Measurements from ENCODE around the gene AAMP.

Gene AAMP

DNA sequence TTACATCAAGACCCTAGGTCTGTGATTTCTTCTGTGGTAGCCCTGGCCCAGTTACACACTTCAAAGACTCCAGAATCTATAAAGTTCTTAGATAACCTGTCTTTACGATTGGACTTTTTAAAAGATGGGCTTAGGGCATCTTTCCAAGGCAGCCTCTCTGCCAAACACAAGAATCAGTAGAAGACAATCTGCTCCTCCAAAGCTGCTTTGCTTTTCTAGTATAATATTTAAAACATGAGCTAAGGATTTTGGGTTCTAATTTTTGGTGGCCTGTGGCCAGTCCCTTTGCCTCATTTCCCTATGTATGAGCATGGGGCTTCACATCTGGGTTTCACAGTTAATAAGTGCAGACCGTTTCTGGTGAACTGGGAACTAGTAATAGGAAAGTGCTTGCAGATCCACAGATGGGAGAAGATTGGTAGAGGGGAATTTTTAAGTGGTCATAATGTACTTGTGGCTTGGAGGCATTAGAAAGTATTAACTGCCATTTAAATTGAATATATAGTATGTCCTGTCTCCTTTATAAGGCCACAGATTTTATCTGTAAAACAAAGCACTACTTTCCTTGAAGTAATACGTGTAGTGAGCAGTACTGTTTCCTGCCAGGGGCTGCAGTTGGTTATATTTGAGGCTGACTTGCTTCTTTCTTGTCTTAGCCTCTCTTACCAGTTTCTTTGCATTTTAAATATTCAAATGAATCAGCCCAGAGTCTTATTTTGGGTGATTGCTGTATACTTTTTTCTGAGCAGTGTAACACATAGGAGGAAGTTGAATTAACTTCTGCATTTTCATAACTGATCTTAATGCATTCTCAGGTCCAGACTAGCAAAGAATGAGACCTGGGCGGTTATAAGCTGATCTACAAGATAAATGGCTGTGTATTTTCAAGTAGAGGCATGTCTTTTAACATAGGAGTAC lies 51.4 kb downstream of the AAMP start:
- TF ChIP-seq, protein P1, sequence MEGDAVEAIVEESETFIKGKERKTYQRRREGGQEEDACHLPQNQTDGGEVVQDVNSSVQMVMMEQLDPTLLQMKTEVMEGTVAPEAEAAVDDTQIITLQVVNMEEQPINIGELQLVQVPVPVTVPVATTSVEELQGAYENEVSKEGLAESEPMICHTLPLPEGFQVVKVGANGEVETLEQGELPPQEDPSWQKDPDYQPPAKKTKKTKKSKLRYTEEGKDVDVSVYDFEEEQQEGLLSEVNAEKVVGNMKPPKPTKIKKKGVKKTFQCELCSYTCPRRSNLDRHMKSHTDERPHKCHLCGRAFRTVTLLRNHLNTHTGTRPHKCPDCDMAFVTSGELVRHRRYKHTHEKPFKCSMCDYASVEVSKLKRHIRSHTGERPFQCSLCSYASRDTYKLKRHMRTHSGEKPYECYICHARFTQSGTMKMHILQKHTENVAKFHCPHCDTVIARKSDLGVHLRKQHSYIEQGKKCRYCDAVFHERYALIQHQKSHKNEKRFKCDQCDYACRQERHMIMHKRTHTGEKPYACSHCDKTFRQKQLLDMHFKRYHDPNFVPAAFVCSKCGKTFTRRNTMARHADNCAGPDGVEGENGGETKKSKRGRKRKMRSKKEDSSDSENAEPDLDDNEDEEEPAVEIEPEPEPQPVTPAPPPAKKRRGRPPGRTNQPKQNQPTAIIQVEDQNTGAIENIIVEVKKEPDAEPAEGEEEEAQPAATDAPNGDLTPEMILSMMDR (conservative IDR thresholded peaks at IDR 0.05; ENCODE audit: low read length), result no peak
- H3K4me3 ChIP-seq (ENCODE audit: low read length), result peak overlapping the region; percentile 96
- DNase-seq (ENCODE audit: low read depth), result no peak

DNA sequence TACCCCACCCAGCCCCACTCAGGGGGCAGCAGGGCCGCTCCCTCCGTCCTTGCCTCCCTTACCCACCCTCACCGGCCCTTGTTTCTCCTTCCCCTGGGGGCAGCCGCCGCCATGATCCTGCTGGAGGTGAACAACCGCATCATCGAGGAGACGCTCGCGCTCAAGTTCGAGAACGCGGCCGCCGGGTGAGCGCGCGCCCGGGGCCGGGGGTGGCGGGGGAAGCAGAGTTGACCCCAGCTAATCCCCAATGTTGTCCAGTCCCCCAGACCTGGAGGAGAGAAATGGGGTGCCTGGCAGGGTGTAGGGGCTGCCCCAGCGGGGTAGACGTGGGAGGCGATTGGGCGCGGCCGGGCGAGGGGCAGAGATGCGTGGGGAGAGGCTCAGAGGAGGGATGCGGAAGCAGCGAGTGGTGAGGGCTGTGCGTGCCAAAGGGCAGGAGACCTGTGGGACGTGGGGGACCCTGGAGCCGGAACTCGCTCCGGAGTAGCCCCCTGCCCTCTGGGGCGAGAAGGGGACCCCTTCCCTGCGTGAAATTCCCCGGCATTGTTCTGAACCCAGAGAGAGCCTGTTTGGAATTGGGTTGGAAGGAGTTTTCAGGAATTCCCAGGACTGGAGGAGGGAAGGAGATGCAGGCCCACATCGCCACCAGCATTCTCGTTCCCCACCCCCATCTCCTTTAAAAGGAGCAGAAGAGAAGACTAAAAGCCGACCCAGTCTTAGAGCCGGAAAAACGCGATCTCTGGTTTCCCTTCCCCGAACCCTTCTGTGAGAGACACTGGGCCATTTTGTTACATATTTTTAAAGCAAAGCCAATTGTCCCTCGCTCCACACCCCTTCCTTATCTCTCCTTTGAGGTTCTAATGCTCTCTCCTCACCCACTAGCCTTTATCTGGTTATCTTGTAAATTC lies 52.3 kb downstream of the AAMP start:
- peak overlapping the region; percentile 96 for H3K4me3 ChIP-seq (ENCODE audit: low read length)
- peak; percentile 34 for DNase-seq (ENCODE audit: low read depth)
- TF ChIP-seq, protein P1 (conservative IDR thresholded peaks at IDR 0.05; ENCODE audit: low read length), result no peak

DNA sequence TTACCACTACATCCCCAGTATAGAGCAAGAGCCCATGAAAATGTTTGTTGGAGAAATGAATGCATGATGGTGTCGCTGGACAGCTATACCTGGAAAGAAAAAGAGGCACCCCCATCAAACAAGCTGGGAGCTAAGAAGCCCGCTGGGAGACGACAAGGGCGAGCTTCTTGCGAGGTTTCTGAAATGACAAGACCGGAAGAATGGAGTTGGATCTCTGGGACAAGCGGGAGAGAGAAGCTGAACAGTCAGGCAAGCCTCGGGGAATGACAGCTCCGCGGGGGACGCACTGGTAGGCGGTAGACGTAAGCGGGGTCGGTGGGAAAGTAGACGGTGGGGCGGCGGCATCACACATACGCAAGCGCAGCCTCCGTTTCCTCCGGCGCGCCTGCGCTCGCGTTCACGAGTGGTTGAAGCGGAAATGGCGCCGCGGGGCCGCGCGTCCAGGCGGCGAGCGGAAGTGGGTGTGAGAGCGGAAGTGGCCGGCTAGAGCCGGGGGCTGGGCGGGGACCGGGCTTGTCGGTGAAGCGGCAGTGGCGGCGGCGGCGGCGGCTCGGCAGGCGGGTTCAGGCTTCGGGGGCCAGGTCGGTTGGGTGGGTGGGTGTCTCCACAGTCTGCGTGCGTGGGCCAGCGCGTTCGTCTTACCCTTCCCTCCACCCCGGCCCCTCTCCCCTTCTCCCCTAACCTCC lies 53.1 kb downstream of the AAMP start, which contains the start of gene ARPC2:
TSS of gene ARPC2 (plus strand) at position 516 of the 686 bp plus-strand sequence. CDS start 282 bp downstream, outside the sequence.
- H3K4me3 ChIP-seq (ENCODE audit: low read length), result peak within 1 kb of the TSS; percentile 96
- TF ChIP-seq, protein P1 (conservative IDR thresholded peaks at IDR 0.05; ENCODE audit: low read length), result no peak
- peak; percentile 90 for DNase-seq (ENCODE audit: low read depth)

DNA sequence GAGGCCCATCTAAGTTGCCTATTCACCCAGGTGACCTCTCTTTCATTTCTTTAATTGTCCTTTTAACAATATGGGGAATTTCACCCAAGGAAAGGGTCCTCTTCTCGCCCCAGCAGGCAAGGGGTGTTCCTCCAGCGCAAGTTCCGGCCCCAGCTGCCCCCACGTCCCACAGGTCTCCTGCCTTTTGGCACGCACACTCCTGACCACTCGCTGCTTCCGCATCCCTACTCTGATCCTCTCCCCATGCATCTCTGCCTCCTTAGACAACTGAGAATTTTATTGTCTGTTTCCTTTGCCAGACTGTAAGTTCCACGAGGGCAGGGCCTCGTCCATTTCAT lies 53.6 kb downstream of the AAMP start:
- TF ChIP-seq, protein P1 (conservative IDR thresholded peaks at IDR 0.05; ENCODE audit: low read length), result no peak

More for the DNA sequence above, 53.6 kb downstream of the AAMP start:
- DNase-seq (ENCODE audit: low read depth), result no peak
- H3K4me3 ChIP-seq (ENCODE audit: low read length), result peak overlapping the region; percentile 96
